ENCODE measurements around the gene ASB15.

- TF ChIP-seq LEF1 (IDR thresholded peaks at IDR 0.05; ENCODE audit: borderline replicate concordance) (no peak), SUZ12 (IDR thresholded peaks at IDR 0.05) (no peak), FOXM1 (IDR thresholded peaks at IDR 0.05; ENCODE audit: borderline replicate concordance) (no peak), BHLHE40 (IDR thresholded peaks at IDR 0.05; ENCODE audit: borderline replicate concordance) (no peak)
These were observed 73.5 kb downstream of the ASB15 start for GRCh38 chr7:123675181-123675473.

Data from HEK293T (cell line).